HG02678 (cell line): ENCODE measurements around the gene POLDIP3.
"Not testable (repeated sequence)": the region's sequence is repeated elsewhere in the genome, so short reads cannot be mapped to it uniquely, and the experiment has no call there.

Experiments
- ATAC-seq: cut with Tn5 transposase; IDR thresholded peaks from one replicate; pipeline ENCODE4 v1.9.1; 2021; ENCODE audit warnings: mild to moderate bottlenecking, moderate library complexity; ENCODE audit not compliant: unreplicated experiment

POLDIP3 gene

GRCh38 chr22:42620084-42620483, 5.4 kb upstream of the POLDIP3 start:
- ATAC-seq: no peak

GRCh38 chr22:42619261-42620063, 4.8 kb upstream of the POLDIP3 start:
- no peak for ATAC-seq

- ATAC-seq: no peak
Observed at GRCh38 chr22:42617155-42617983, 2.7 kb upstream of the POLDIP3 start.

- ATAC-seq: not testable (repeated sequence)
Observed at GRCh38 chr22:42615860-42616175, 1.1 kb upstream of the POLDIP3 start.

- ATAC-seq: peak; percentile 52
Observed at GRCh38 chr22:42615092-42615859, 593 bp upstream of the POLDIP3 start.

GRCh38 chr22:42613872-42614301, 796 bp downstream of the POLDIP3 start:
- no peak for ATAC-seq

- no peak for ATAC-seq
Observed at GRCh38 chr22:42612336-42612735, 2.3 kb downstream of the POLDIP3 start.

- no peak for ATAC-seq
Observed at GRCh38 chr22:42611051-42611450, 3.6 kb downstream of the POLDIP3 start.

- ATAC-seq: no peak
Observed at GRCh38 chr22:42610186-42610585, 4.5 kb downstream of the POLDIP3 start.

- no peak for ATAC-seq
Observed at GRCh38 chr22:42608823-42609361, 5.8 kb downstream of the POLDIP3 start.

GRCh38 chr22:42608136-42608822, 6.4 kb downstream of the POLDIP3 start:
- ATAC-seq: no peak

- ATAC-seq: not testable (repeated sequence)
Observed at GRCh38 chr22:42607641-42608040, 7.0 kb downstream of the POLDIP3 start.

GRCh38 chr22:42604403-42604802, 10.3 kb downstream of the POLDIP3 start:
- ATAC-seq: no peak

- ATAC-seq: no peak
Observed at GRCh38 chr22:42603427-42603826, 11.3 kb downstream of the POLDIP3 start.

GRCh38 chr22:42602470-42602869, 12.2 kb downstream of the POLDIP3 start:
- ATAC-seq: no peak

GRCh38 chr22:42601879-42602465, 12.7 kb downstream of the POLDIP3 start:
- no peak for ATAC-seq

- no peak for ATAC-seq
Observed at GRCh38 chr22:42596863-42597530, 17.7 kb downstream of the POLDIP3 start.

GRCh38 chr22:42596336-42596735, 18.3 kb downstream of the POLDIP3 start:
- no peak for ATAC-seq

- no peak for ATAC-seq
Observed at GRCh38 chr22:42595434-42595833, 19.2 kb downstream of the POLDIP3 start.

- no peak for ATAC-seq
Observed at GRCh38 chr22:42591987-42592386, 22.7 kb downstream of the POLDIP3 start.
